Muscle of leg (tissue), 11 donors: ENCODE measurements around the gene GMDS. TPM values are rescaled to one million over a fixed set of nuclear protein-coding genes. Genes with fewer than 3 reads are reported as not detected.

Experiments used
- DNase-seq: peaks from one replicate; pipeline ENCODE4 v3.0.0; 2013
- H3K27ac ChIP-seq: one replicate; pipeline ENCODE4 v1.5.1; 2013; ENCODE audit warnings: mild to moderate bottlenecking, low read length, control low read depth
- H3K27me3 ChIP-seq: one replicate; pipeline ENCODE4 v1.6.1; 2013; ENCODE audit warnings: low read length; ENCODE audit not compliant: control insufficient read depth, insufficient read depth
- H3K36me3 ChIP-seq: one replicate; pipeline ENCODE4 v1.6.1; 2013; ENCODE audit warnings: low read length; ENCODE audit not compliant: control insufficient read depth, insufficient read depth
- H3K4me1 ChIP-seq: one replicate; pipeline ENCODE4 v1.6.1; 2013; ENCODE audit warnings: low read length; ENCODE audit not compliant: control insufficient read depth, insufficient read depth
- H3K4me3 ChIP-seq: one replicate; pipeline ENCODE4 v1.5.1; 2013; ENCODE audit warnings: low read length, control low read depth
- H3K9me3 ChIP-seq: replicated peaks from 2 replicates; pipeline ENCODE4 v1.6.1; 2013; ENCODE audit warnings: low read depth, low read length; ENCODE audit not compliant: control insufficient read depth
- WGBS: methylation state at CpG from one replicate; pipeline ENCODE4 v1.1.5; 2013; ENCODE audit warnings: missing lambda C conversion rate; ENCODE audit not compliant: insufficient coverage; 5-methylcytosine and 5-hydroxymethylcytosine counted together
- polyA plus RNA-seq, 8 donors: library from polyadenylated mRNA; unstranded; fragments of 120-200 nt; gene quantifications; one replicate each; pipeline versions ENCODE4 v1.2.1 to v1.2.3, GENCODE V29; 2013; ENCODE audit warnings: inconsistent platforms in 1 of 8, low replicate concordance in 1 of 8; ENCODE audit not compliant: insufficient read length in 8 of 8, insufficient read depth in 1 of 8
- total RNA-seq: library from RNA; stranded (reverse); fragments of 120-200 nt; gene quantifications from one replicate; pipeline ENCODE4 v1.2.4, GENCODE V29; 2013

GMDS gene
- total and polyA plus RNA-seq, 9 donors: 3.9 to 17.0 (median 11.9) TPM

DNA sequence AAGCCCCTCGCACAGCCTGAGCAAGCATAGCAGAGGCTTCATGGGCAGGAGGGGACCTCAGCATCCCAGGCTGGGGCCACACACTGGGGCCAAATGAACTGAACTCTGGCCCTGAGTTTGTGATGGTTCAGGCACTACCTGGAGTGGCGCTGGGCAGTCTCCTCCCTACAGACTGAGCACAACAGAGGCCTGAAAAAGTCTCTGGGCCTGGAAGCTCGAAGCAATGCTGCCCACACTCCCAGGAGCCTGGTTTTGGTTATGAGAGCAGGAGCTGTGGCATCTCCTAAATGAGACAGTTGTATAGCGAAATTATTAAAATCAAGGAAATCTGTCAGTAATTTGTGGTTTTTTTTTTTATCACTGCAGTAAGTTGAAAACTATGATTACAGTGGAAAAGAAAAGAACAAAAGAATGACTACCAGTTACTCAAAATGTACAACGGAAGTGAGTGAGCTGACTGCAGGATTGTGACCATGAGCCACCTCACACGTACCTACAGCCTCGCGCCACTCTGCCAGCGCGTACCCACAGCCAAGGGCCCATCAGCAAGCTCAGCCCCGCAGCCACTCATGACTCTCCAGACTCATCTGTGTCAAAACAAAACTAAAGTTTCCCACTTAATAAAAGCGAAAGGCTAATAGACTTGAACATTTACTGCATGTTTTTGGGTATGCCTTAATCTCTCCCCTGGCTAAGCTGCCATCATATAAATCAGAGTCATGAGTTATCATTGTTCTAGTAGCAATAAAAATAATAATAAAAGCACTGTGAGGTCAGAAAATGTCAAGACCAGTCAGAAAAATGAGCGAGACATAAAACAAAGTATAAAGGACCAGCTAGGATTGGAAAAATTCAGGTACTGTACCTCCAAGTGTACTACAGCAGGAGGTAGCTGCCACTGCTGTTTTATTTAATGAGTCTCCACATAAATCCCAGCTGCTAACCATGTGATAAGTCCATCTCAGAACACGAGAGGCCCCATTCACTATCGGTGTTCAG, 458.7 kb downstream of the GMDS start:
- no peak for DNase-seq
- peaks cover 2% of the 10 kb centered on the region for H3K4me1 ChIP-seq
- H3K4me3 ChIP-seq: no peak overlapping the region
- H3K27me3 ChIP-seq: no peaks in the 10 kb centered on the region
- 92% methylated on average over 9 of the region's 15 CpGs for WGBS
- no peaks in the 10 kb centered on the region for H3K36me3 ChIP-seq
- H3K27ac ChIP-seq: no peak overlapping the region
- H3K9me3 ChIP-seq: no peaks in the 10 kb centered on the region

DNA sequence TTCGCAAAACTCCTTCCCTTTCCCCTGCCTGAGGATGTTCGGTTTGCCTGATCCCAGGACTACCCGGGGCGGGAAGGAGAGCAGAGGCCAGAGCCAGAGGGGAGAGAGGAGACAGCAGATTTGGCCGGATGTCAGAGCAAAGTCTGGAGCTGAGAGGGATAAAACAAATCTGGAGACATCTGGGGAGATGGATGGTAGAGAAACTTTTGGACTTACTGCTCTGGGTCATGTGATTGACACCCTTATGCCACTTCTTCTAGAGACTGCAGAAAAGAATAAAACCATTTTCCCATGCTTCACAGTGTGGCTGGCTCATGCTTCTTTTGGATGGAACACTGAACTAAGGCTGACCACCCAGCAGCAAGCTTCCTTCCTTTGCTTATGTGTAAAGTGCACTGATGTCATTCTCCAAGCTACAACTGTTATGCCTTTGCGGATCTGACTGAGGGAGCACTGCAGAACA, 461.0 kb downstream of the GMDS start:
- H3K36me3 ChIP-seq: no peaks in the 10 kb centered on the region
- H3K9me3 ChIP-seq: no peaks in the 10 kb centered on the region
- no CpG with 5 or more reads among the region's 6 CpGs for WGBS
- H3K4me1 ChIP-seq: peaks cover 2% of the 10 kb centered on the region
- H3K4me3 ChIP-seq: no peak overlapping the region
- H3K27me3 ChIP-seq: no peaks in the 10 kb centered on the region
- DNase-seq: peak; percentile 69
- H3K27ac ChIP-seq: no peak overlapping the region

DNA sequence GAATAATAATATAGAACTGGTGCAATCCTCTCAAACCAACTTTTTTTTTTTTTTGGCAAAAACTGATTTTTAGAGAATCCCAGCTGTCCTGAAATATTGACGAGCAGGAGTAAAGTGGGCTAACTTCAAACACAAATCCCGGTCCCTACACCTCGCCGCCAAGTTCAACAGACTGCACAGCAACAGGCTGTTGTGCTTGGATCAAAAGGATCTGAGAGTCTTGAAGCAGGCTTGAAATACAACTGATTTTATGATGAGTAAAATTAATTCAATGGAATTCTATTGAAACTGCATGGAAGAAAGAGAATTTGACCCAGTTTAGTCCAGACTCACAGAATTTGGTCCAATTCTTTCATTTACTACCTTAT, 463.6 kb downstream of the GMDS start:
- no peaks in the 10 kb centered on the region for H3K36me3 ChIP-seq
- H3K27ac ChIP-seq: no peak overlapping the region
- H3K4me3 ChIP-seq: no peak overlapping the region
- H3K27me3 ChIP-seq: no peaks in the 10 kb centered on the region
- H3K9me3 ChIP-seq: no peaks in the 10 kb centered on the region
- no peak for DNase-seq
- H3K4me1 ChIP-seq: peaks cover 9% of the 10 kb centered on the region
- WGBS: no CpG with 5 or more reads among the region's 4 CpGs

DNA sequence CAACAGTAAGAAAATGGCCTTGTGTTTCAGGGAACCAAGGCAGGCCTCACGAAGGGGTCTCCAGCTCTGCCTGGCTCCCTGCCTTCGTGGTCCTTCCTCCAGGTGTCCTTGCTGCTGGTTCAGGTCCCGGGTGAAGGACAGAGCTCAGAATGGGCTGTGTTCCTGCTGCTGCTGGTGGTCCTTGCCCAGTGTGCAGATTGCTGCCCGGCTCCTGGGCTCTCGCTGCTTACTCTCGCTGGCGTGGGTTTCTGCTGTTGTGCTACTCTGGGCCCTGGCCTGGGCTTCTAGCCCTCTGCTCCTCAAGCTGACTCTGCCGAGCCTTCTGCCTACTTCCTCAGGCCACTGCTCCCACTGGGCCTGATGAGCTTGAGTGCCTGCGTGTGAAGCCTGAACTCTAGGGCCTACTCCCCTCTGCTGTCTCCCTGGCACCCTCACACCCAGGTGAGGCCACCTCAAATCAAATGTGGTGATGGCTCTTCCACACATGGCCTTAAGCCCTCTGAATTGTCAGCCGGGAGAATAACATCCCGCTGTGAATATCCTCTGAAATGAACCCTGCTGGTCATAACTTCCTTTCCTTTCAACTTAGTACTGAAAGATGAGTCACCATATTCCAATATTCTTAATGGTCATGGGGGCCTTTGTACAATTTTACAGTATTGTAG, 464.1 kb downstream of the GMDS start:
- Histone ChIP-seq H3K4me1 (peaks cover 9% of the 10 kb centered on the region), H3K36me3 (no peaks in the 10 kb centered on the region), H3K27ac (no peak overlapping the region), H3K27me3 (no peaks in the 10 kb centered on the region), H3K9me3 (no peaks in the 10 kb centered on the region), H3K4me3 (no peak overlapping the region)
- no peak for DNase-seq
- 84% methylated on average over 9 of the region's 11 CpGs for WGBS

DNA sequence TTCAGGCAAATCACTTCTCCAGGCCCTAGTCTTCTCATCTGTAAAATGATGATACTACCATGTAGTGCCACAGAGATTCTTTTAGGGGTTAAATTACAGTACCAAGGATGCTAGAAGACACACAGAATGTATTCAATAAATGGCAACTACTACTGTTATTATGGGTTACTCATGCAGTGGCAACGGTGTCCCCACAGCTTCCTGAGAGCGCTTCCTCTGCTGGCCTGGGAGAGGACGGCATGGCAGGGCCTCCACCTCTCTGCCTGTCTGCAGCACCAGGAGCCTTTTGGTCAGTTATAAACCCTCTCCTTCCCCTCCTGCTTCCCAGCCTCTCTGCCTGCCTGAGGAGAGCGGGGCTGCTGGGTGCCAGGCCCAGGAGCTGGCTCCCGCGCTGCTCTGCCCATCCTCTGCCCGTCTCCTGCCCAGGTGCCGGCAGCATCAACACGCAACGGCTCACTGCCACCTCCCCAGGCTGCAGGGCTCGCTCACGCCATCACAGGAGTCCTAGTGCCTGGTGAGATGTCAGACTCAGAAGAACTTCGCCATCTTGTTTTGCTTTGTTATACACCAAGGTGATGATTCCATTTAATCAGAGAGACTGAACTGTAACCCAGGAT, 465.0 kb downstream of the GMDS start:
- no peaks in the 10 kb centered on the region for H3K27me3 ChIP-seq
- H3K4me1 ChIP-seq: peaks cover 10% of the 10 kb centered on the region
- no peaks in the 10 kb centered on the region for H3K36me3 ChIP-seq
- no peak overlapping the region for H3K27ac ChIP-seq
- no peak overlapping the region for H3K4me3 ChIP-seq
- no peak for DNase-seq
- 90% methylated on average over 13 of the region's 13 CpGs for WGBS
- H3K9me3 ChIP-seq: no peaks in the 10 kb centered on the region

DNA sequence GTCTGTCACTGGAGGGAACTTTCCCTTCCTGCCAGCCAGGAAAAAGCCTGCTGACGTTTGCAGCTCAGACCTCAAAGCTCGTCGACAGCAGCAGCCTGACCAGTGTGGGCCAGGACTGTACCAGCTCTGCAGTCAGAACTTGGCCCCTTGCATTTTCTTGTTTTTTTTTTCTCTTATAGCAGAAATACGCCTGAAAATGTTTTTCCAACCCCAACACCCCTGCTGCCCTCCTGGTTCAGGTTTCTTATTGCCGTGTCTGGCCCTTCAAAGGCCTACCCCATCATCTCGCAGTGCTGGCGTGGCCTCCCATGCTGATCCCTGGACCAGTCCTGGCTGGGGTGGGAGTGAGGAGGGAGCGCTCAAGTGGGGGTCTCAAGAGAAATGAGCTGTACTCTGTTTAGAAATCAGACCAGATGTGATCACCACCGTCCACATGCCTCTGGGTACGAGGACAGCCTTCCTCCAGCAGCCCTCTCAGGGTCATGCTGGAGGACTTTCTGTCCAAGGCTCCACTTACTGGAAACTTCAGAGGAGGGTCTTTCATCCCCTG, 466.6 kb downstream of the GMDS start:
- H3K27me3 ChIP-seq: no peaks in the 10 kb centered on the region
- H3K27ac ChIP-seq: peak overlapping the region; percentile 79
- H3K36me3 ChIP-seq: no peaks in the 10 kb centered on the region
- DNase-seq: peak; percentile 82
- H3K4me3 ChIP-seq: no peak overlapping the region
- no peaks in the 10 kb centered on the region for H3K9me3 ChIP-seq
- 38% methylated on average over 7 of the region's 10 CpGs for WGBS
- peaks cover 13% of the 10 kb centered on the region for H3K4me1 ChIP-seq

DNA sequence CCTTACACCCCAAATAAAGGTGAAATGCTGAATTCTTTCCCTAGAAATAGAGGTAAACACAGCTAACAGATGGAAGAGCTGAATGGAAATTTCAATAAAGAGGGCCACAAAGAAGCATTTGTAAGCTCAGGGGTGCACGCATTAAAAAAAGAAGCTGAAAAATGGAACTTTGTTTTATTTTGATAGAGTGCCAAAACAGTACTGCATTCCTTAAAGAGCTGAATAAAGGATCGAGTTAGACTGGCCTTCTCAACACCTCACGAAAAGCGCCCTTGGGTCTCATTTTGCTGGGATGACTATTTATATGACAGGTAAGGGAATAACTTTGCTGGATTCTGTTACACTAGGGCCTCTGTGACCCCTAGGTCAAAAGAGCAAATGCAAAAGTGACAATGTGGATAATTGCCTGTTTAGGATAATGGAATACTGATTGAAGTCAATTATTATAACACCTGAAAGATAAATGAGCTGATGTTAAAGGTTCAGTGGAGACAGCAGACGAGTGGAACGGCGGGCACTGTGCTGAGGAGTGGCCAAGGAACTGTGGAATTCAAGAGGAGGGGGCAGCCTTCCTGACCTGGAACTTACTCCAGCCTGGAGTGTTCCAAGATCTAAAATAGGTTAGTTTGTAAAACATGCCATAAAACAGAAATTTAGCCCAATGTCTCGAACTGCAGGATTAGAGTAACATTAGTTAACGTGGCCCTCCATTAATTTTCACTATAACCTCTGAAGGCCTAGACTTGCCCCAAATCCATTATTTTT, 467.3 kb downstream of the GMDS start:
- peak overlapping the region; percentile 43 for H3K27ac ChIP-seq
- no peak overlapping the region for H3K4me3 ChIP-seq
- H3K36me3 ChIP-seq: no peaks in the 10 kb centered on the region
- H3K27me3 ChIP-seq: no peaks in the 10 kb centered on the region
- H3K4me1 ChIP-seq: peaks cover 13% of the 10 kb centered on the region
- peak; percentile 32 for DNase-seq
- 58% methylated on average over 7 of the region's 9 CpGs for WGBS
- H3K9me3 ChIP-seq: no peaks in the 10 kb centered on the region

DNA sequence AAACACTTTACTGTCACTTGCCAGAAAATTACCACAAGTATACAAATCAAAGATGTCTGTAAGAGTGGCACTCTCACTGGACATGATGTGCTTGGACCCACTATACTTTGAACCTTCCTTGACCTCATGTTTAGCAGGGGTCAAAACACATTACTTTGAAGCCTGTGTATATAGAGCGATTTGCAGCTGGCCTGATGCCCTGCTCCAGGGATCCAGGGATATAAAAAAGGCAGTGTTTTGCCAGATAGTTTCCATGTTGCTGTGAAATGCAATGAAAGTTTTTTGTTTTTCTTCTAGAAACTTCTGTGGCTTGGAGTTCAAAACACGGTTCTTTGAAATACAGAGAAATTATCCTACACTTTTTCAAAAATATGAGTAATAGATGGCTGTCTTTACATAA, 470.0 kb downstream of the GMDS start:
- Histone ChIP-seq H3K4me3 (no peak overlapping the region), H3K9me3 (no peaks in the 10 kb centered on the region), H3K27me3 (no peaks in the 10 kb centered on the region), H3K36me3 (no peaks in the 10 kb centered on the region), H3K4me1 (peaks cover 13% of the 10 kb centered on the region), H3K27ac (no peak overlapping the region)
- WGBS: no CpG with 5 or more reads among the region's 2 CpGs
- DNase-seq: peak; percentile 63

DNA sequence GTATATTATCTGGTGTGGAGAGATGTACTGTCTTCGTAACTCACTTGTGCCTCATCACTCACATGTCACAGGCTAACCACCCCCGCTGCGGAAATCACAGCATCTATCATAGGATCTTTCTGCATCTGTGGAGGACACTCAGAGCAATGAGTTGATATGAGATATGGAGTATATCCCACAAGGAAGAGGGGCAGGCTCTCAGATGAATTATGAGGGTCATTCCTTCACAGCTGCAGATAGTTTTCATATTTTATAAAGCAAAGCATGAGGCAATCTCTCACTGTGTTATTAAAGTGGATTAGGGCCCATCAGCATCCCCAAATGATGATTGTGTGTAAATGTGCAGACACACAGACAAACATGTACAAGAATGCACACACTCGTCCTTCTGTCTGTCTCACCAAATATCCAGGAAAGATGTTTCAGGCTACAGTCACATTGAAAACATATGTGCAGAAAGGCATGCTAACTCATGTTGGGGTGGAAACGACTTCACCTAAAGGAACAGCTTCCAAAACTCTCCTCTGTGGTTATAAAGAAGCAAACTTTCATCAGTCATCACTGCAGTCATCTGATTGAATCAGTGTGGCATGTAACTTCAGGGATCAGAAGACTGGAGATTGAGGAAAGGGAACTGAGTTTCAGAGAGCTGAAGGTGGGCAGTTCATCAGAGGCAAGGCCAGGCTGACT, 471.0 kb downstream of the GMDS start:
- Histone ChIP-seq H3K36me3 (no peaks in the 10 kb centered on the region), H3K9me3 (no peaks in the 10 kb centered on the region), H3K27me3 (no peaks in the 10 kb centered on the region), H3K4me1 (peaks cover 13% of the 10 kb centered on the region), H3K4me3 (no peak overlapping the region), H3K27ac (no peak overlapping the region)
- WGBS: no CpG with 5 or more reads among the region's 5 CpGs
- DNase-seq: peak; percentile 54
